Kidney (tissue), 14 donors: Measurements from ENCODE around the gene BCL3. TPM values are rescaled to one million over a fixed set of nuclear protein-coding genes. Genes with fewer than 3 reads are reported as not detected.
"Not testable (repeated sequence)": the region's sequence is repeated elsewhere in the genome, so short reads cannot be mapped to it uniquely, and the experiment has no call there.

Source experiments
- DNase-seq, 5 donors: peaks; one replicate each; pipeline ENCODE4 v3.0.0-alpha.2; 2013 to 2020
- FAIRE-seq: peaks from 2 replicates; lab custom pipeline; 2012; peaks lifted over from hg19 to GRCh38; lab: Jason Lieb, UNC
- H3K27ac ChIP-seq, 2 donors: one replicate each; pipeline ENCODE4 v1.7.0; 2013; ENCODE audit warnings: low read depth in 2 of 2, low read length in 2 of 2, inconsistent platforms in 1 of 2
- H3K27me3 ChIP-seq: one replicate; pipeline ENCODE4 v1.7.1; 2013; ENCODE audit warnings: low read length, inconsistent platforms; ENCODE audit not compliant: control insufficient read depth, insufficient read depth
- H3K36me3 ChIP-seq, 3 donors: one replicate each; pipeline versions ENCODE4 v1.7.0 to v1.7.1; 2013; ENCODE audit warnings: low read length in 3 of 3, control low read depth in 1 of 3, inconsistent platforms in 1 of 3; ENCODE audit not compliant: insufficient read depth in 3 of 3, control insufficient read depth in 2 of 3
- H3K4me1 ChIP-seq, 3 donors: one replicate each; pipeline versions ENCODE4 v1.7.0 to v1.7.1; 2013; ENCODE audit warnings: low read length in 3 of 3, inconsistent platforms in 1 of 3, low read depth in 1 of 3; ENCODE audit not compliant: control insufficient read depth in 2 of 3, insufficient read depth in 2 of 3
- H3K4me3 ChIP-seq, 3 donors: one replicate each; pipeline versions ENCODE4 v1.7.0 to v1.8.1; 2013; ENCODE audit warnings: low read length in 3 of 3, control low read depth in 1 of 3, inconsistent platforms in 1 of 3
- H3K9ac ChIP-seq, 3 donors: one replicate each; pipeline versions ENCODE4 v1.7.0 to v1.7.1; 2013; ENCODE audit warnings: low read length in 3 of 3, control low read depth in 1 of 3, inconsistent platforms in 1 of 3
- H3K9me3 ChIP-seq, 3 donors: one replicate each; pipeline versions ENCODE4 v1.7.0 to v1.7.1; 2013; ENCODE audit warnings: low read length in 3 of 3, control low read depth in 1 of 3, inconsistent platforms in 1 of 3; ENCODE audit not compliant: control insufficient read depth in 2 of 3, insufficient read depth in 1 of 3
- intact Hi-C: fragments of 100-400 bp; cut with DNase I; formaldehyde crosslinking; loops from one replicate; pipeline ENCODE4 v1.11.1; 2022
- polyA plus RNA-seq: library from polyadenylated mRNA; stranded (reverse); fragments of 350-450 nt; fragmentation: Illumina TruSeq; extraction: RNeasy Lipid Tissue Mini Kit (QIAGEN cat#74804); gene quantifications from one replicate; pipeline ENCODE4 v1.2.3, GENCODE V29; 2014; ENCODE audit warnings: low read depth, low replicate concordance; ENCODE audit not compliant: insufficient read depth
- total RNA-seq: library from RNA; stranded (reverse); fragmentation: NEBNext Ultra II Directional; extraction: Animal tissue kit (Norgen Biotek cat#: 25700); gene quantifications from one replicate; pipeline ENCODE4 v1.2.1, GENCODE V29; 2021
- TF ChIP-seq, protein P1 (sequence below): IDR thresholded peaks from 3 replicates; pipeline ENCODE4 v1.5.1; 2012; ENCODE audit warnings: mild to moderate bottlenecking, moderate library complexity, borderline replicate concordance; ENCODE audit not compliant: insufficient read depth; ENCODE audit errors: extremely low read depth
- donor health status: control.
- donor health status: control.
- donor health status: control.
- donor health status: control.
- donor health status: control.
- donor health status: DM: yes; HTN: yes; CAD: no.
- donor health status: Normal renal cell carcinoma (clear cell type).

The BCL3 gene
- total and polyA plus RNA-seq, 2 donors from 2014 or later: 23.2 to 86.8 TPM

DNA sequence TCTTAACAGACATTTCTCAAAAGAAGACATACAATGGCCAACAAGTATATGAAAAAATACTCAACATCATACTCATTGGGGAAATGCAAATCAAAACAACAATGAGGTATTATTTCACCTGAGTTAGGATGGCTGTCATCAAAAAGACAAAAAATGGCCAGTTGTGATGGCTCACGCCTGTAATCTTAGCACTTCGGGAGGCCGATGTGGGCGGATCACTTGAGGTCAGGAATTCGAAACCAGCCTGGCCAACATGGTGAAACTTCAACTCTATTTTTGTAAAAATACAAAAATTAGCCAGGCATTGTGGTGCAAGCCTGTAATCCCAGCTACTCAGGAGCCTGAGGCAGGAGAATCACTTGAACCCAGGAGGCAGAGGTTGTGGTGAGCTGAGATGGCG lies 27.6 kb upstream of the BCL3 start:
- TF ChIP-seq, protein P1, sequence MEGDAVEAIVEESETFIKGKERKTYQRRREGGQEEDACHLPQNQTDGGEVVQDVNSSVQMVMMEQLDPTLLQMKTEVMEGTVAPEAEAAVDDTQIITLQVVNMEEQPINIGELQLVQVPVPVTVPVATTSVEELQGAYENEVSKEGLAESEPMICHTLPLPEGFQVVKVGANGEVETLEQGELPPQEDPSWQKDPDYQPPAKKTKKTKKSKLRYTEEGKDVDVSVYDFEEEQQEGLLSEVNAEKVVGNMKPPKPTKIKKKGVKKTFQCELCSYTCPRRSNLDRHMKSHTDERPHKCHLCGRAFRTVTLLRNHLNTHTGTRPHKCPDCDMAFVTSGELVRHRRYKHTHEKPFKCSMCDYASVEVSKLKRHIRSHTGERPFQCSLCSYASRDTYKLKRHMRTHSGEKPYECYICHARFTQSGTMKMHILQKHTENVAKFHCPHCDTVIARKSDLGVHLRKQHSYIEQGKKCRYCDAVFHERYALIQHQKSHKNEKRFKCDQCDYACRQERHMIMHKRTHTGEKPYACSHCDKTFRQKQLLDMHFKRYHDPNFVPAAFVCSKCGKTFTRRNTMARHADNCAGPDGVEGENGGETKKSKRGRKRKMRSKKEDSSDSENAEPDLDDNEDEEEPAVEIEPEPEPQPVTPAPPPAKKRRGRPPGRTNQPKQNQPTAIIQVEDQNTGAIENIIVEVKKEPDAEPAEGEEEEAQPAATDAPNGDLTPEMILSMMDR: no peak
- FAIRE-seq (no peak), DNase-seq (no peak)
- no peaks in the 10 kb centered on the region for H3K27me3 ChIP-seq
- no peak overlapping the region for H3K9ac ChIP-seq
- H3K36me3 ChIP-seq: no peaks in the 10 kb centered on the region
- H3K4me1 ChIP-seq: peaks cover 3 to 28% (median 26%) of the 10 kb centered on the region in 3 donors
- H3K27ac ChIP-seq: no peak overlapping the region
- intact Hi-C loops: no loop called here
- H3K4me3 ChIP-seq: no peak overlapping the region
- H3K9me3 ChIP-seq: no peaks in the 10 kb centered on the region

DNA sequence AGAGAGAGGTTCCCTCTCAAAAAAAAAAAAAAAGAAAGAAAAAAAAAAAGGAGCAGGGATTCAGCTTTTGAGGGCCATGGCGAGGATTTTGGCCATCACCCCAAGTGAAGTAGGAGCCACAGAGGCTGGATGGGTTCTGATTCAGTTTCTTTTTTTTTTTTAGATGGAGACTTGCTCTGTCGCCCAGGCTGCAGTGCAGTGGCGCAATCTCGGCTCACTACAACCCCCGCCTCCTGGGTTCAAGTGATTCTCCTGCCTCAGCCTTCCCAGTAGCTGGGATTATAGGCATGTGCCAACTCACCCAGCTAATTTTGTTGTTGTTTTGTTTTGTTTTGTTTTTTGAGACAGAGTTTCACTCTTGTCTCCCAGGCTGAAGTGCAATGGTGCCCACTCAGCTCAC lies 27.1 kb upstream of the BCL3 start:
- H3K4me3 ChIP-seq, intact Hi-C loops, FAIRE-seq: not testable (repeated sequence)

DNA sequence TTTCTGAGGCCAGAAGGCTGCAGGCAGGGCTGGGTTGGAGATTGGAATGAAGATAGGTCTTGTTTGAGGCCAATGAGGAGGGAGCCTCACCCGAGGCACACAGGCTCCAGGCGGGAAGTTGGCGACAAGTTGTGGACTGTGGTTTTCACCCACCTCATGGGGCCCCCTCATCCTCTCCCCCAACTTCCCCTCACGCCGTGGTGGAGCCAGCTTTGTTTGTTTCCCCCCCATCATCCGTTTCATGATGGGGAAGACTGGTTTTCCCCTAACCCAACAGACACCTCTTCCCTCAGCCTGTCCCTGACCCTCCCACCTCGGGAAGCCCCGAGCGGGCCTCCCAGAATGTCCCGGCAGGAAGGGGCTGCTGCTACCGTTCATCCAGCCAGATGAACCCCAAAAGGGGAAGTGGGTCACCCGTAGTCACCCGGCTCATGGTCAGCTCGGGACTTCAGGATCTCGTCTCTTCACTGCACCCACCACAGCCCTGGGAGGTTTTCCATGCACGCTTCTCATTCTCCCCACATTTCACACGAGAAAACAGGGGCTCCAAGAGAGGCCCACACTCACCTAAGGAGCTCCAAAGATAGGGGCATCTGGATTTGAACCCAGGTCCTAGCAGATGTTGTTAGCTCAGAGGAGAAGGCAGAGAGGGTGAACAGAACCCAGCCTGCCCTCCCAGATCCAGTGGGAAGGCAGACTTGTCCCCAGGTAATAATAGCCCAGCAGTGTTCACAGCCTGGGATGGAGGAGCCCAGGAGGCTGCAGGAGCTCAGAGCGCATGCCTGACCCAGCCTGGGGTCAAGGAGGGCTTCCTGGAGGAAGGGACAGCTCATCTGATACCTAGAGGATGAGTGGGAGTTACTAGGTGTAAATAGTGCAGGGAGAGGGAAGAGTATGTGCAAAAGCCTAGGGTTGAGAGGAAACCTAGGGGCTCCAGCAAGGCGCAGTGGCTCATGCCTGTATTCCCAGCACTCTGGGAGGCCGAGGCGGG lies 26.1 kb upstream of the BCL3 start:
- intact Hi-C loops: no loop called here
- Histone ChIP-seq H3K36me3 (no peaks in the 10 kb centered on the region), H3K9me3 (no peaks in the 10 kb centered on the region), H3K27ac (no peak overlapping the region), H3K4me1 (peaks cover 3 to 28% (median 26%) of the 10 kb centered on the region in 3 donors), H3K9ac (no peak overlapping the region), H3K4me3 (no peak overlapping the region), H3K27me3 (no peaks in the 10 kb centered on the region)
- TF ChIP-seq, protein P1: no peak
- FAIRE-seq: no peak
- DNase-seq: no peak

More for the DNA sequence above, 27.1 kb upstream of the BCL3 start:
- not testable (repeated sequence) for H3K27me3 ChIP-seq, H3K9me3 ChIP-seq, H3K27ac ChIP-seq, DNase-seq, H3K9ac ChIP-seq, H3K36me3 ChIP-seq
- H3K4me1 ChIP-seq: peaks cover 3 to 28% (median 26%) of the 10 kb centered on the region in 3 donors

DNA sequence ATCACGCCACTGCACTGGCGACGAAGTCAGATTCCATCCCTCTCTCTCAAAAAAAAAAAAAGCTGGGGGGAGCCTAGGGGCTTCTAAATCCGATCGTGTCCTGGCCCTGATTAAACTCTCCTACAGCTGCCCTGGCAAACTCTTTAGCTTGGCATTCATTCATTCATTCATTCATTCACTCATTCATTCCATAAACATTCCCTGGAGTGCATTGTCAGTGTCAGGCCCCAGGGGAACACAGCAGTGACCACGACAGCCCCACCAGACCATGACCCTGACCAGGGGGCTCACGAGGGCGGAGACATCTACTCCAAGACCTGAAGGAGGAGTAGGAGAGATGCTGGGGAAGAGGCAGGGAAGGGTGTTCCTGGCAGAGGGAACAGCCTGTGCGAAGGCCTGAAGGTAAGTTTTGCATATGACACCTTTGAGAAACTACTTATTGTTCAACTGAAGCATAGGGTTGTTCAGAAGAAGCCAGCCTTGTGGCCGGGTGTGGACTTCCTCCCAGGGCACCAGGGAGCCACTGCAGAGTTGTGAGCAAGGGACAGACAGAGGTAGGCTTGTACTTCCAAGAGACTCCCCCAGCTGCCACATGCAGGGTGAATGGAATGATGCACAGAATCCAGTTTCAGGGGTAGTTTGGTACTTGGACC lies 25.1 kb upstream of the BCL3 start:
- FAIRE-seq (no peak), DNase-seq (no peak)
- intact Hi-C loops: no loop called here
- Histone ChIP-seq H3K9ac (no peak overlapping the region), H3K9me3 (no peaks in the 10 kb centered on the region), H3K27ac (no peak overlapping the region), H3K4me1 (peaks cover 3 to 24% (median 24%) of the 10 kb centered on the region in 3 donors), H3K27me3 (no peaks in the 10 kb centered on the region), H3K4me3 (no peak overlapping the region), H3K36me3 (no peaks in the 10 kb centered on the region)
- TF ChIP-seq, protein P1: no peak
